ENCODE measurements around the gene VIPR2.
"Not testable (repeated sequence)": the region's sequence is repeated elsewhere in the genome, so short reads cannot be mapped to it uniquely, and the experiment has no call there.

The VIPR2 gene

DNA sequence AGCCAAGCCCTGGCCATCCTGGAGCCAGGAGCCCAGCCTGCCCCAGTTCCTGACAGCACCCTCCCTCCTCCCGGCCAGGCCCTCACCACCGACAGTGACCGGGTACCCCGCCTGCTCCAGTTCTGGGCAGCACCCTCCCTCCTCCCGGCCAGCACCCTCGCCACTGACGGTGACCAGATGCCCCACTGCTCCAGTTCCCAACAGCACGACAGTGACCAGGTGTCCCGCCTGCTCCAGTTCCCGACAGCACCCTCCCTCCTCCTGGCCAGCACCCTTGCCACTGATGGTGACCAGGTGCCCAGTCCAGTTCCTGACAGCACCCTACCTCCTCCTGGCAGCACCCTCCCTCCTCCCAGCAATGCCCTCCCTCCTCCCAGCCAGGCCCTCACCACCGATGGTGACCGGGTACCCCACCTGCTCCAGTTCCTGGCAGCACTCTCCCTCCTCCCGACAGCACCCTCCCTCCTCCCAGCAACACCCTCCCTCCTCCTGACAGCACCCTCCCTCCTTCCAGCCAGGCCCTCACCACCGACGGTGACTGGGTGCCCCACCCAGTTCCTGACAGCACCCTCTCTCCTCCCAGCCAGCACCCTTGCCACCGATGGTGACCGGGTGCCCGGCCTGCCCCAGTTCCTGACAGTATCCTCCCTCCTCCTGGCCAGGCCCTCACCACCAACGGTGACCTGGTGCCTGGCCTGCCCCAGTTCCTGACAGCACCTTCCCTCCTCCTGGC, 40.3 kb downstream of the VIPR2 start:
- no peak for DNase-seq (ENCODE audit: low spot score)

- DNase-seq (ENCODE audit: low spot score) = no peak
These were observed 41.1 kb downstream of the VIPR2 start for GRCh38 chr7:159103382-159104187.

GRCh38 chr7:159102681-159103381, 41.8 kb downstream of the VIPR2 start:
- DNase-seq (ENCODE audit: low spot score) = no peak

DNA sequence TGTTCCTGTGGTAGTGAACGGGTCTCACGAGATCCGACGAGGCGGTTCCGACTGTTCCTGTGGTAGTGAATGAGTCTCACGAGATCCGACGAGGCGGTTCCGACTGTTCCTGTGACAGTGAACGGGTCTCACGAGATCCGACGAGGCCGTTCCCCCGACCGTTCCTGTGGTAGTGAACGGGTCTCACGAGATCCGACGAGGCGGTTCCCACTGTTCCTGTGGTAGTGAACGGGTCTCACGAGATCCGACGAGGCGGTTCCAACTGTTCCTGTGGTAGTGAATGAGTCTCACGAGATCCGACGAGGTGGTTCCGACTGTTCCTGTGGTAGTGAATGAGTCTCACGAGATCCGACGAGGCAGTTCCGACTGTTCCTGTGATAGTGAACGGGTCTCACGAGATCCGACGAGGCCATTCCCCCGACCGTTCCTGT, 43.0 kb downstream of the VIPR2 start:
- DNase-seq (ENCODE audit: low spot score) = not testable (repeated sequence)

DNA sequence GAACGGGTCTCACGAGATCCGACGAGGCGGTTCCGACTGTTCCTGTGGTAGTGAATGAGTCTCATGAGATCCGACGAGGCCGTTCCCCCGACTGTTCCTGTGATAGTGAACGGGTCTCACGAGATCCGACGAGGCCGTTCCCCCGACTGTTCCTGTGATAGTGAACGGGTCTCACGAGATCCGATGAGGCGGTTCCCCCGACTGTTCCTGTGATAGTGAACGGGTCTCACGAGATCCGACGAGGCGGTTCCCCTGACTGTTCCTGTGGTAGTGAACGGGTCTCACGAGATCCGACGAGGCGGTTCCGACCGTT, 43.6 kb downstream of the VIPR2 start:
- not testable (repeated sequence) for DNase-seq (ENCODE audit: low spot score)

DNA sequence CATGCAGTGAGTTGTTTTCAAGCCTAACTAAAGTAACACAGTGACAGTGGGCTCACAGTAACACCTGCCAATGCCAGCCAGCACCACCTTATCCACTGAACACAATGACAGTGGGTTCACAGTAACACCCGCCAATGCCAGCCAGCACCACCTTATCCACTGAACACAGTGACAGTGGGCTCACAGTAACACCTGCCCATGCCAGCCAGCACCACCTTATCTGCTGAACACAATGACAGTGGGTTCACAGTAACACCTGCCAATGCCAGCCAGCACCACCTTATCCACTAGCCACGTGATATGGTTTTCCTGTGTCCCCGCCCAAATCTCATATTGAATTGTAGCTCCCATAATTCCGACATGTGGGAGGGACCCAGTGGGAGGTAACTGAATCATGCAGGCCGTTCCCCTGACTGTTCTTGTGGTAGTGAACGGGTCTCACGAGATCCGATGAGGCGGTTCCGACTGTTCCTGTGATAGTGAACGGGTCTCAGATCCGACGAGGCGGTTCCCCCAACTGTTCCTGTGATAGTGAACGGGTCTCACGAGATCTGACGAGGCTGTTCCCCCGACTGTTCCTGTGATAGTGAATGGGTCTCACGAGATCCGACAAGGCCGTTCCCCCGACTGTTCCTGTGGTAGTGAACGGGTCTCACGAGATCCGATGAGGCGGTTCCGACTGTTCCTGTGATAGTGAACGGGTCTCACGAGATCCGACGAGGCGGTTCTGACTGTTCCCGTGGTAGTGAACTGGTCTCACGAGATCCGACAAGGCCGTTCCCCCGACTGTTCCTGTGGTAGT, 44.2 kb downstream of the VIPR2 start:
- DNase-seq (ENCODE audit: low spot score) = not testable (repeated sequence)

DNA sequence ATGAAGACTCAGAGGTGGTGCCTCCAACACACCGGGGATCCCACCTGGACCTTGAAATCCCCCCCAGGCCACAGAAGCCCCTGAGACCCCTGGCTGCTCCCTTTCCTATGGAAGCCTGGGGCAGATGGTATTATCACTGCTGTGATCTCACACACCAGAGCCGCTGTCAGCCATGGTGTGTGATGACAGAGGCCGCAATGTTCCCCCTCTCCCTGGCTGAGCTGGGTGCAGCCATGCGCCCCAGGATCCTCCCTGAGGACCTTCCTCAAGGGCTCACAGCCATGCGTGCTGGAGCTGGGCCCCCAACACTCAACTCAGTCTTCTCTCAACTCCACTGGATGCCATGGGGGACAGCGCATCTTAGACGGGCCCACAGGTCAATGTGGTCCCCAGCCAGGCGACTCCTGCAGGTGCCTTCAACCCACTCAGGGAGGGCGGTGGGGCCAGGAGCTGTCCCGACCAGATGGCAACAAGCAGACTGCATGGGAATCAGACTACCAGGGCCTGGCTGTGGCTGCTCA, 44.9 kb downstream of the VIPR2 start:
- no peak for DNase-seq (ENCODE audit: low spot score)

GRCh38 chr7:159098811-159099655, 45.6 kb downstream of the VIPR2 start:
- no peak for DNase-seq (ENCODE audit: low spot score)

GRCh38 chr7:159098424-159098786, 46.3 kb downstream of the VIPR2 start:
- no peak for DNase-seq (ENCODE audit: low spot score)

GRCh38 chr7:159097661-159098423, 46.8 kb downstream of the VIPR2 start:
- DNase-seq (ENCODE audit: low spot score) = no peak

- no peak for DNase-seq (ENCODE audit: low spot score)
These were observed 47.7 kb downstream of the VIPR2 start for GRCh38 chr7:159096736-159097581.

DNA sequence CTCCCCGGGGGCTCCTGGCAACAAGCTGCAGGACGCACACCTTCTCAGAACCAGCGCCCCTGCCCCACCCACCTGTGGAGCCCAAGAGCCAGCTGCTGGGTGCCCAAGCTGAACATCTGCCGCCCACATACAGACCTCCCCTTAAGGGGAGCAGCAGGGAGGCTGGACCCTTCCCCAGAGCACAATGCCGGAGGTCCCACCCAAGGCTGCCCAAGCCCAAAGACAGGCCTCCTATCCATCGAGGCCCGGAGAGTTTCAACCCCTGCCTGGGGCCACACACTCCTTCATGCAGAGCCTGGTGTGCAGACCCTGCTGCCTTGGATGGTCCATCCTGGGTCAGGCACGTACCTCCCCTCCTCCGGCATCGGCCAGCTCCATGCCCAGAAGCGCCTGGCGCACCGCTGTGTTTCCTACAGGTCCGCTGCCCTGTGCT, 48.7 kb downstream of the VIPR2 start:
- DNase-seq (ENCODE audit: low spot score) = no peak

DNA sequence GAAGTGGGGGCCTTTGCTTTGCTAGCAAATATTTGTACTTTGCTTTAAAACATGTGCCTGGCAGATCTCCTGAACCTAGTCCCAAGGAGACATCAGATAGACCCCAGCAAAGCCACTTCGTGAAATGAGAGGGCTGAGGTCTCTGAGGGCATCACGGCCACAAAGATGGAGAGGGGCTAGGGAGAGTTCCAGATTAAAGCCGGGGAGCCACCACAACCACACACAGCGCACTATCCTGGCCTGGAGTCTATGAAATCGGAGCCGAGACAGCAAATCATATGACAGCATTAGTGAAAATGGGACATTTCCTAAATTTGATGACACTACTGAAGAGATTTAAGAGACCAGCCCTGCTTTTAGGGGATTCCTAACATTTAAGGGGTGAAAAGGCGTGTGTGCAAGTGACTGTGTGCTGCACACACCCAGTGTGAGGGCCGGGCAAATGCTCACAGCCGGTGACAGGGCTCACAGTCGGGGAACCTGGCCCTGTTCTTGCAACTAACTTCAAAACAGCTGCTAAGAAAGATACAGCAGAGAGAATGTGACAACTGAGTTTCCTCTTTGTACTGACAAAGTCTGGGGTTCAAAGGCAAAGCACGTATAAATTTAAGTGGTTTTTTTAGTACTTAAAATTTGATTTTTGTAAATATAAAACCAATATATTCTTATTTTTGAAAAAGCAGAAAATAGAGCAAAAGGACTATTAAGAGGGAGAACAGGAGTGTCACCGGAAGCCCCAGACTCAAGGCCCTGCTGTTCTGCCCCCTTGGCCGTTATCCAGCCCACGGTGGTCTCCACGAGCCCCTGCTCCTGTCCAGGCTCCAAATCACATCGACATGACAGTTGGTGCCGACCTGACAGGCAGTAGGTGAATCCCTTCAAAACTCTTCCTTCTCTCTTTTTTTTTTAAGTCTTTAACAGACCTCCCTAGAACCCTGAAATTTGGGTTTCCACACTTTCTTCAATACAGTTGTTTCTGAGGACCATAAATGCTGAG, 49.5 kb downstream of the VIPR2 start:
- no peak for DNase-seq (ENCODE audit: low spot score)

DNA sequence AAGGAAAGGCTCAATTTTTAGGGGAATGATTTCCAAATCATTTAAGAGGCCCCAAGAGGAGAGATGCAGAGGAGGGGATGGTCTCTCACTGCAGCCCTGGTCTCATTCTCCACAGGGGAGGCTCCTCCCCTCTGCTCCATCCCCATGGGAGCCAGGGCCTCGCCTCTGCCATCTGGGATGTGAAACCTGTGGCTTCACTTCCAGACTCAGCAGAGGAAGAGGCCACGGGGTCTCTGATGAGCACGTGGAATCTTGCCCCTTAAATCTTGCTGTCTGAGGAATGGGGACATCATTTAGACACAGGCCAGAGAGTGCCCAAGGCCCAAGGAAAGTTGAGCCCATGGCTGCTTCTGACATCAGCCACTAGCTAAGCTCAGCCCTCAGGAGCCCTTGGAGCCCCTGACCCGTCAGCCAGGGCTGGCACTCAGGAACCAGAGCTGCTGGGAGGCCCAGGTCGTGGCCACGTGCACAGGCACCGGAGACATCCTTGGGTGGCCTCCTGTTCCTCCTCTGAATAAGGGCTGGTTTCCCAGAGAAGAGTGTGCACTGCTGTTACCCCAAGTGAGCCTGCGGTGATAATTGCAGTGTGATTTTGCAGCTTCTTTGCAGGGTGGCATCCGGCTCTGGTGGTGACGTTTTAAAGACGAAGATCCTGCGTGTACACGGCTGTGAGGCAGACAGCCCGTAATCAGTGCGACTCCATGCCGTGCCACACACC, 50.5 kb downstream of the VIPR2 start:
- DNase-seq (ENCODE audit: low spot score) = no peak

- DNase-seq (ENCODE audit: low spot score) = no peak
These were observed 51.2 kb downstream of the VIPR2 start for GRCh38 chr7:159093351-159093971.

DNA sequence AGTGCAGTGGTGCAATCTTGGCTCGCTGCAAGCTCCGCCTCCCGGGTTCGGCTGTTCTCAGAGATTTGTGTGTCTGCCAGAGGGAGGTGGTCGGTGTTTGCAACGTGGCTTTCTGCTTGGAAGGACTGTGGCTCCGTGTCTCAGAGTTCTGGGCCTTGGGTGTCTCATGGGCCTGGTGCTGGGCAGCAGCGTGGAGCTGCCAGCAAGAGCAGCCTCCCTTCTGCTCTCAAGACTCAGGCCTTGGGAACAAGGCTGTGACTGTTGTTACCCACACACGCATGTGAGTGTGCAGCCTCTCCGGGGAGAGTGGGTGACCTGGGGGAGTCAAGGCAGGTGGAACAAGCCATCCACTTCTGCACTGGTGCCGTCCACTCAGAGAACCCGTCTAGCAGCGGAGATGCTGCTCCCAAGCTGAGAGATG, 52.0 kb downstream of the VIPR2 start:
- DNase-seq (ENCODE audit: low spot score) = no peak

Data from AG08396 (cell line).